T-helper 2 cell treated with Interferon-gamma antibody and Interleukin-4, amounts not matched to agents 5 μg/mL and 100 μg/mL, for 36 hours (primary cell): ENCODE data around the gene GM2A.
A peak's percentile ranks its signal among the peaks of the same experiment; 100 is the strongest.

Source experiments
- DNase-seq: peaks from one replicate; pipeline ENCODE4 v3.0.0; 2021; ENCODE audit warnings: low spot score
- H3K27ac Mint-ChIP-seq: one replicate; pipeline ENCODE4 v1.8.0; 2021; ENCODE audit warnings: mild to moderate bottlenecking, mixed read lengths
- H3K27me3 Mint-ChIP-seq: one replicate; pipeline ENCODE4 v1.8.0; 2021; ENCODE audit warnings: low read depth, mixed read lengths
- H3K36me3 Mint-ChIP-seq: one replicate; pipeline ENCODE4 v1.8.0; 2021; ENCODE audit warnings: low read depth, mixed read lengths
- H3K4me1 Mint-ChIP-seq: one replicate; pipeline ENCODE4 v1.8.0; 2021; ENCODE audit warnings: low read depth, mixed read lengths
- H3K4me3 Mint-ChIP-seq: one replicate; pipeline ENCODE4 v1.8.0; 2022; ENCODE audit warnings: mild to moderate bottlenecking, moderate library complexity, mixed read lengths
- H3K9me3 Mint-ChIP-seq: one replicate; pipeline ENCODE4 v1.8.0; 2021; ENCODE audit warnings: mixed read lengths

Gene GM2A

DNA sequence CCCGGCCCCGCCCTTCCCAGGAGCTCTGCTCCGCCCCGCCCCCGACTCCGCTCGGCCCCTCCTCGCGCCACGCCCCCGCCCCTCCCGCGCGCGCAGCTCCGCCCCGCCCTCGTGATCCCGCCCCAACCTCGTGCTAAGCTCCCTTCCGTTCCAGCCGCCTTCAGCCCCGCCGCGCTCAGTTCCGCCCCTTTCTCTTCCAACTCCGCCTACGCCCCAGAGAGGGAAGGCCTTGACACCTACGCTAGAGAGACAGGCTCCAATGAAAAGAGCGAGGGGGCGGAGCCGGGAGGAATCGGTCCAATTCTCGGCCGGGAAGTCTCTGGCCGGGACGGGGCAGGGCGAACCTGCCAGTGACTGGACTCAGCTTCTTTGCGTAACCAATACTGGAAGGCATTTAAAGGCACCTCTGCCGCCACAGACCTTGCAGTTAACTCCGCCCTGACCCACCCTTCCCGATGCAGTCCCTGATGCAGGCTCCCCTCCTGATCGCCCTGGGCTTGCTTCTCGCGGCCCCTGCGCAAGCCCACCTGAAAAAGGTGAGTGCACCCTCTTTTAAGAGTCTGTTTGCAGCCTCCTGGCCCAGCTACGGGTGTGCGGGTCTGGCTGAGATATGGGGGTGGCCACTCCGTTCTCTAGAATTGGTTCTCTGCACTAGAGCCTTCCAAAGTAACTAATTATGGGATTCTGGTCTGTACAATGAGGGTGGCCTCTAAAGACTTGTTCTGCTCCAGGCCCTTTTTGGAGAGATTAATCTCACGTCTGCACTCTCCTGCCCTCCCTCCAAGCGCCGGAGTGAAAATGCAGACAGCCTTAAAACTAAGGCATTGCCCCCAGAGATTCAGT is at the start of gene GM2A:
TSS of gene GM2A (plus strand) at position 424 of the 843 bp plus-strand sequence. CDS start at position 456, 32 bp downstream.
- DNase-seq = peak; percentile 99
- Mint-ChIP-seq H3K9me3 (no peaks in the 10 kb centered on the region), H3K4me1 (peaks cover 51% of the 10 kb centered on the region), H3K27ac (peak within 1 kb of the TSS; percentile 90), H3K27me3 (no peaks in the 10 kb centered on the region), H3K4me3 (peak within 1 kb of the TSS; percentile 94), H3K36me3 (no peaks in the 10 kb centered on the region)

GRCh38 chr5:151204051-151204450 is 48.9 kb upstream of the GM2A start:
- peaks cover 32% of the 10 kb centered on the region for H3K4me1 Mint-ChIP-seq
- DNase-seq = no peak
- no peak overlapping the region for H3K4me3 Mint-ChIP-seq
- H3K36me3 Mint-ChIP-seq = peaks cover 36% of the 10 kb centered on the region
- no peak overlapping the region for H3K27ac Mint-ChIP-seq
- H3K27me3 Mint-ChIP-seq = no peaks in the 10 kb centered on the region
- no peaks in the 10 kb centered on the region for H3K9me3 Mint-ChIP-seq

DNA sequence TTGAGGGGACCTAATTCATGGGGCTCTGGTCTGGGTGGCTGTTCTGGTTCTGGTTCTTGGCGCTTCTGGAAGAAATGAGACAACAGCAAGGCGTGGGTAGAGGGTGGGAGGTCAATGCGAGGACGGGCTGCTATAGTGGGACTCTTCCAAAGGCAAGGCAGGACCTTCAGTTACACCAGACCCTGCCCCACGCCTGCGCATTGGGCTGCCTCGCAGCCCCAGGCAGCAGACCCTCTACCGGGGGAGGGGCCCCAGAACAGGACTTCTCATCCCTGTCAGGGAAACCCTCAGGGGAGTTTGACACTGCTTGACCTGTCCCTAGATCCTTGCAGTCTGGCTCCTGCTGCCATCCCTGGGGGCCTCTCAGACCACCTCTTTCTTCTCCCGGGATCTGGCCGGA is 47.6 kb upstream of the GM2A start:
- peaks cover 38% of the 10 kb centered on the region for H3K36me3 Mint-ChIP-seq

GRCh38 chr5:151208481-151208914 is 44.5 kb upstream of the GM2A start:
- Mint-ChIP-seq H3K27ac (peak overlapping the region; percentile 75), H3K27me3 (no peaks in the 10 kb centered on the region), H3K4me3 (no peak overlapping the region), H3K4me1 (peaks cover 50% of the 10 kb centered on the region), H3K36me3 (peaks cover 32% of the 10 kb centered on the region), H3K9me3 (no peaks in the 10 kb centered on the region)
- no peak for DNase-seq

More for the DNA sequence above, 47.6 kb upstream of the GM2A start:
- no peak overlapping the region for H3K4me3 Mint-ChIP-seq
- no peaks in the 10 kb centered on the region for H3K27me3 Mint-ChIP-seq
- H3K27ac Mint-ChIP-seq = no peak overlapping the region
- no peak for DNase-seq
- H3K4me1 Mint-ChIP-seq = peaks cover 41% of the 10 kb centered on the region
- H3K9me3 Mint-ChIP-seq = no peaks in the 10 kb centered on the region

- Mint-ChIP-seq H3K4me1 (peaks cover 63% of the 10 kb centered on the region), H3K4me3 (peak overlapping the region; percentile 90), H3K9me3 (no peaks in the 10 kb centered on the region), H3K36me3 (peaks cover 47% of the 10 kb centered on the region), H3K27me3 (no peaks in the 10 kb centered on the region), H3K27ac (peak overlapping the region; percentile 90)
- no peak for DNase-seq
Measured at GRCh38 chr5:151212406-151212798, 40.6 kb upstream of the GM2A start.

DNA sequence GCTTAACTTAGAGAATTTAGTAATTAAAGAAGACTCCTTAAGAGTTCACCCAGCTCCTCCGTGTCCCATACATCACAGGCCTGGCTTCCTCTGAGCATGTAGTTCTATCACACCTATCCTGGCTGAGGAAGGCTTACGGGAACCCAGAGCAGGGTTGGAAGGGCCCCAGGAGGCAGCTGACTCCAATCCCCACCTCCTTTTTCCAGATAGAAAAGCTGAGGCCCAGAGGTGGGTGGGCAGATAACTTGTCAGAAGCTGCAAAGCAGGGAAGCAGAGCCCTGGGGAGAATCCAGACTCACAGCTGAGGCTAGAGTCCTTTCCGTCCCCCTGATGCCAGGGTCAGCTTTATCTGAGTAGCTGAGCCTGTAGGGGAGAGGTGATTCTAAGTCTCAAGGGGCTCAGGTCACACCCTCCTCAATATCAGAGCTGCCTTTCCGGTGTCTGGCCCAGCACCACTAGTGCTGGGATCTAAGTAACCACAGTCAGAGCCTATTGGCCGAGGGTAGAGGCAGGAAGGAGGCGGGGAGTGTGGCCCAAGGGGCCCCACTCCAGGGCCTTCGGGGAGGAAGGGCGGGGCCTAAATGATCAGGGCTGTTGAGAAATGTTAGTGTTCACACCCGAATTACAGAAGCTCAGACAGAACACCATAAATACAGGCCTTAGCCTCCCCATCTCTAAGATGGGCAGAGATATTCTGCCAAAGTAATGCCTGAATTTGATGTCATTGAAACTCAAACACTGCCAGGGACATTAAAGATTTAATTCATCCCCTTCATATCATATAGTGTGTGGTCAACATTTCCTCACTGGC is 39.0 kb upstream of the GM2A start:
- Mint-ChIP-seq H3K4me1 (peaks cover 66% of the 10 kb centered on the region), H3K4me3 (peak overlapping the region; percentile 90), H3K27me3 (no peaks in the 10 kb centered on the region), H3K27ac (peak overlapping the region; percentile 94), H3K36me3 (peaks cover 58% of the 10 kb centered on the region), H3K9me3 (no peaks in the 10 kb centered on the region)
- peak; percentile 82 for DNase-seq

DNA sequence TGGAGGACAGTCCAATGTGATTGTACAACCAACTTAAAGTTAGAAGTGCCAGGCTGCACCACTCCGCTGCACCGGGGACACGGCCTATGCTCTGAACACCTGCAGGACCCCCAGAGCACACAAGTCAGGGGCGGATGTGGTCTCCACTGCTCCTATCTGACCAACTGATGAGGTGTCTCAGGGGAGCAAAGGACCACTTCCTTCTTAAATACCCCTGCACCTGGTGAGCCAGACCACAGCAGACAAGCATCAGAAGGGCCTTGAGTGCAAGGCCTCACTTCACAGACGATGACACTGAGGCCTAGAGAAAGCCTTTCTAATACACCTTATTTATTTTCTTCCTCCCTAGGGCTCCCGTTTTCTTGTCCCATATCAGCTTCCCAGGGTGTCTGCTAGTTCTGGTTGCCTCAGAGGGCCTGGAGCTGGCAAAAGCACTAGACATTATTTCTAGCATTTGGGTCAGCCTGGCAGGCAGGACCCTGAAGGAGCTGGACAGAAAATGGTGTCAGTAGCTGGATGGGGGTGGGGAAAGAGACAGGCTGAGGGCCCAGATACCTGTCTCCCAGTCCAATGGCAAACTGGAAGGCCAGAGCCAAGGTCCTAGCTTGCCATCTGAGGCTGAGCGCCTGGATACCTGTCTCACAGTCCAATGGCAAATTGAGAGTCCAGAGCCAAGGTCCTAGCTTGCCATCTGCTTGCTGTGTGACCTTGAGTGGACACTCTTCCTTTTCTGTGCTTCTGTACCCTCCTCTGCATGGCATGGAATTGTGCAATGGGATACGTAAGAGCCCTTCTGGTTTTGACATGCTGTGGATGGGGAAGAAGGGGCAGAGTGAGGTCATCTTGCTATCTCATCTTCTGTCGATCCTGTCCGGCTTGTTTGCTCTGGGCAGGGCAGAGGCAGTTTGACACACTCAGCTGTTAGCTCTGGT is 38.1 kb upstream of the GM2A start:
- no peaks in the 10 kb centered on the region for H3K27me3 Mint-ChIP-seq
- no peaks in the 10 kb centered on the region for H3K9me3 Mint-ChIP-seq
- H3K4me3 Mint-ChIP-seq = peak overlapping the region; percentile 90
- DNase-seq = no peak
- peaks cover 65% of the 10 kb centered on the region for H3K4me1 Mint-ChIP-seq
- peak overlapping the region; percentile 94 for H3K27ac Mint-ChIP-seq
- H3K36me3 Mint-ChIP-seq = peaks cover 57% of the 10 kb centered on the region

DNA sequence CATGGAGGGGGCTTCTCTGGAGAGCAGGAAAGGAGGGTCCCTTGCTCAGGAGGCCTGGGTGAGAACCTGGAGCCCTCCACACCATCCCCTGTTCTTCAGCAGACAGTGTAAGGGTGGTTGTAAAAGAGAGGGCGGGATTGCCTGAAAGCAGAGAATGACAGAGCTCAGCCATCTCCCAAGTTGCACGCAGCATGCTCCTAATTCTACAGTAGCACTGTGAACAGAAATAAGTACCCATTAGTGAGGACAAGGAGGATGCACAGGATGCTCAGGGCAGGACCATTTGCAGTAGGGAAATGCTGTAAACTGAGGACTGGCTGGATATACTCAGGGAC is 37.5 kb upstream of the GM2A start:
- peaks cover 68% of the 10 kb centered on the region for H3K4me1 Mint-ChIP-seq

GRCh38 chr5:151216781-151217180 is 36.2 kb upstream of the GM2A start:
- H3K4me3 Mint-ChIP-seq = peak overlapping the region; percentile 4
- H3K27me3 Mint-ChIP-seq = no peaks in the 10 kb centered on the region
- peaks cover 66% of the 10 kb centered on the region for H3K36me3 Mint-ChIP-seq
- no peak for DNase-seq
- no peaks in the 10 kb centered on the region for H3K9me3 Mint-ChIP-seq
- peak overlapping the region; percentile 33 for H3K27ac Mint-ChIP-seq
- H3K4me1 Mint-ChIP-seq = peaks cover 70% of the 10 kb centered on the region

More for the DNA sequence above, 37.5 kb upstream of the GM2A start:
- peak overlapping the region; percentile 90 for H3K4me3 Mint-ChIP-seq
- H3K36me3 Mint-ChIP-seq = peaks cover 58% of the 10 kb centered on the region
- no peaks in the 10 kb centered on the region for H3K27me3 Mint-ChIP-seq
- peak overlapping the region; percentile 94 for H3K27ac Mint-ChIP-seq
- DNase-seq = no peak
- H3K9me3 Mint-ChIP-seq = no peaks in the 10 kb centered on the region

DNA sequence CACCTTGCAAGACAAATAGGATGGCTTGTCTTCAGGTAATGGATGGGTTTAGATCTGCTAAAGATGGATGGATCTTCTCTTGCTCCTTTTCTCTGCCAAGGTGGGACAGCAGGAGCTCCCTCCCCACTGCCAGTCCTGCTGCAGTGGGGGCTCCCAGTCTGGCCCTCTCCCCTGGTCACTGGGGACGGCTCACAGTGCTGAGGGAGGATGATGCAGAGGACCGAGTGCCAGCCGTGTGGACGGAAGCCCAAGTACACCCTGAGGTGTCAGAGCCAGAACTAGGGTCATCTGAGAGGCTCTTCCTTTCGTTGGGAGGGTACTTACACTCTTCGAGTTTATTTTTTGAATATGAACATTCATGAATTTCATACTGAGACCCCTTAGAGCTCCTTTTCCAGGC is 34.8 kb upstream of the GM2A start:
- Mint-ChIP-seq H3K4me3 (peak overlapping the region; percentile 2), H3K27me3 (no peaks in the 10 kb centered on the region), H3K27ac (peak overlapping the region; percentile 26), H3K4me1 (peaks cover 71% of the 10 kb centered on the region), H3K36me3 (peaks cover 61% of the 10 kb centered on the region), H3K9me3 (no peaks in the 10 kb centered on the region)
- DNase-seq = no peak

DNA sequence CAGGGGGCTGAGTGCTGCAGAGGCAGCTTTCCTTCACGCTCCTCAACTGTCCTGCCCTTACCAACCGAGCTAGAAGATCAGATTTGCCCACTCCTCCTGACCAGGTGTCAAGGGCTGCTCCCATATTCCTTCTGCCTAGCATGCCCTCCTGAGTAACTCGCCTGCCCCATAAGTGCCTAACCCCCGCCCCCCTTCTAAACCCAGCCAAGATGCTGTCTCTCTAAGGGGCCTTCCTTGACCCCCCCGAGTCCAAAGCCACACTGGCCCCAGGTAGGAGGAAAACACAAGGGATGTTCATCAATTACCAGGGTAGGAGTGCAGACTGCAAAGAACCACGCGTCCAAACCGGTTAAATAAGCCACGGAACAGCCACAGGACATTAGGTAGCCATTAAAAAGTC is 33.8 kb upstream of the GM2A start:
- Mint-ChIP-seq H3K9me3 (no peaks in the 10 kb centered on the region), H3K36me3 (peaks cover 55% of the 10 kb centered on the region), H3K4me3 (no peak overlapping the region), H3K4me1 (peaks cover 68% of the 10 kb centered on the region), H3K27ac (peak overlapping the region; percentile 29), H3K27me3 (no peaks in the 10 kb centered on the region)
- no peak for DNase-seq

DNA sequence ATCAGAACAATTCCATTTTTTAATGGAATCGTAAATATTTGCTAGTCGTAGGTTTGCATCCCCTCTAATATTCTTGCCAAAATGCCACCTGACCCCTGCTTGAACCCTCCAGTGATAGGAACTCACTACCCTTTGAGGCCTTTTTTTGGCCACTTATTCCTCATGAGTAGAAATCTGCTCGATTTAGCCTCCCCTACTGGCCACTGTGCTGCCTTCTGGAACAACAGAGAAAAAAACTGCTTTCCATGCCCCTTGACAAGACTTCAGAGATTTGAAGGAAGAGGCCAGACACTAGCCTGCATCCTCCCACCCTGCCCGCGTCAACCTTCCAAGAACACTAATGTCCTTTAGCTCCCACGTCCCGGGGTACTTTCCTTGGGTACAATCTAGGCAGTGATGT is 33.2 kb upstream of the GM2A start:
- H3K36me3 Mint-ChIP-seq = peaks cover 50% of the 10 kb centered on the region
- H3K9me3 Mint-ChIP-seq = no peaks in the 10 kb centered on the region
- no peak for DNase-seq
- H3K4me1 Mint-ChIP-seq = peaks cover 67% of the 10 kb centered on the region
- H3K27me3 Mint-ChIP-seq = no peaks in the 10 kb centered on the region
- H3K27ac Mint-ChIP-seq = peak overlapping the region; percentile 1
- H3K4me3 Mint-ChIP-seq = peak overlapping the region; percentile 2

GRCh38 chr5:151221574-151221973 is 31.4 kb upstream of the GM2A start:
- Mint-ChIP-seq H3K4me1 (peaks cover 61% of the 10 kb centered on the region), H3K27me3 (no peaks in the 10 kb centered on the region), H3K4me3 (peak overlapping the region; percentile 83), H3K27ac (peak overlapping the region; percentile 86), H3K36me3 (peaks cover 42% of the 10 kb centered on the region), H3K9me3 (no peaks in the 10 kb centered on the region)
- DNase-seq = no peak
